ENCODE data around the gene CD74.

CD74 gene

DNA sequence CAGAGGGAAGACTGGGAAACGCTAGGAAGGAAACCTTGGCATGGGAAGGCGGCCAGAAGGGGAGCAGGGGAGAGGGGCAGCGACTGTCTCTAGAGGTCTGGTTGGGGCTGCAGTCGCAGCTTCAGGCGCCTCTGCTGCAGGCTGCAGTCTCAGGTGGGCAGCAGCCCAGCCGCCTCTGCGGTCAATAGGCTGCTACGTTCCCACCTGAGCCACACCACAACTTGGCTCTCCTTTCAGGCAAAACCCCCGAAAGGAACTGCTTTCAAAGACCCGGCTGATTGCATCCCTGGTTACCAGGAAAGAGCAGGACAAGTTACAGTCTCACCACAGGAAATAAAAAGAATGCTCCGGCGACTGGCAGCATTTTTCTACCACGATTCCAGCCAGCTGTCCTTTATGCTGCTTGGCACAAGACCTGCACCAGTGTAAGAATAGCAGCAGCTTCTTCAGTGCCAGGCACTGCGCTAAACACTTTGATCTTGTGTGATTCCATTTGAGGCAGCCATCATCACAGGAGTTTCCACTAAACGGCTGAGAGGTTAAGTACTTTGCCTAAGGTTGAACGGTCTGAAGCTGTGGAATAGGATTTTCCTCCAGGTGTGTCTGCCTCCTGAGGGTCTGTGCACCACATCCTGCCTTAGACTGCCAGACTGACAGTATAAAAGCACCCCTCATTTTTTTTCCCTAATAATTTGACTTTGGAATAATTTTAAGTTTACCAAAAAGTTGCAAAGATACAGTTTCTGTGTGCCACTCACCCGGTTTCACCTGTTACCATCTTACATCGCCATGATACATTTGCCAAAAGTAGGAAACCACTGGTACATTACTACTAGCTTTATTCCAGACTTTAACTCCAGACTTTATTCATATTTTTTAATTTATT lies 29.3 kb upstream of the CD74 start:
- 73% methylated on average over 18 of the region's 18 CpGs for WGBS, 2 experiments
- Histone ChIP-seq H3K4me3 (ENCODE audit: insufficient read depth, low read depth, low read length) (no peak overlapping the region), H3K27me3 (ENCODE audit: control insufficient read depth, insufficient read depth, low read length, poor library complexity, severe bottlenecking) (no peaks in the 10 kb centered on the region), H3K4me1 (ENCODE audit: control insufficient read depth, insufficient read depth, low read length) (no peaks in the 10 kb centered on the region), H3K9me3 (ENCODE audit: control insufficient read depth, low read length) (no peaks in the 10 kb centered on the region), H3K27ac (ENCODE audit: insufficient read depth, low read depth, low read length, poor library complexity, severe bottlenecking) (peak overlapping the region; percentile 38), H3K36me3 (ENCODE audit: control insufficient read depth, insufficient read depth, low read length) (peaks cover 33% of the 10 kb centered on the region)

- Histone ChIP-seq H3K27me3 (ENCODE audit: control insufficient read depth, insufficient read depth, low read length, poor library complexity, severe bottlenecking) (no peaks in the 10 kb centered on the region), H3K9me3 (ENCODE audit: control insufficient read depth, low read length) (no peaks in the 10 kb centered on the region), H3K27ac (ENCODE audit: insufficient read depth, low read depth, low read length, poor library complexity, severe bottlenecking) (no peak overlapping the region), H3K36me3 (ENCODE audit: control insufficient read depth, insufficient read depth, low read length) (peaks cover 25% of the 10 kb centered on the region), H3K4me3 (ENCODE audit: insufficient read depth, low read depth, low read length) (no peak overlapping the region), H3K4me1 (ENCODE audit: control insufficient read depth, insufficient read depth, low read length) (no peaks in the 10 kb centered on the region)
- 76 to 77% methylated on average over 12 of the region's 12 CpGs for WGBS, 2 experiments
These were observed 28.5 kb upstream of the CD74 start for GRCh38 chr5:150440948-150441812.

- H3K4me3 ChIP-seq (ENCODE audit: insufficient read depth, low read depth, low read length): no peak overlapping the region
- no peaks in the 10 kb centered on the region for H3K4me1 ChIP-seq (ENCODE audit: control insufficient read depth, insufficient read depth, low read length)
- peaks cover 4% of the 10 kb centered on the region for H3K36me3 ChIP-seq (ENCODE audit: control insufficient read depth, insufficient read depth, low read length)
- no peak overlapping the region for H3K27ac ChIP-seq (ENCODE audit: insufficient read depth, low read depth, low read length, poor library complexity, severe bottlenecking)
- no peaks in the 10 kb centered on the region for H3K9me3 ChIP-seq (ENCODE audit: control insufficient read depth, low read length)
- WGBS, 2 experiments: 48 to 50% methylated on average over 4 of the region's 4 CpGs
- no peaks in the 10 kb centered on the region for H3K27me3 ChIP-seq (ENCODE audit: control insufficient read depth, insufficient read depth, low read length, poor library complexity, severe bottlenecking)
These were observed 26.3 kb upstream of the CD74 start for GRCh38 chr5:150438873-150439546.

DNA sequence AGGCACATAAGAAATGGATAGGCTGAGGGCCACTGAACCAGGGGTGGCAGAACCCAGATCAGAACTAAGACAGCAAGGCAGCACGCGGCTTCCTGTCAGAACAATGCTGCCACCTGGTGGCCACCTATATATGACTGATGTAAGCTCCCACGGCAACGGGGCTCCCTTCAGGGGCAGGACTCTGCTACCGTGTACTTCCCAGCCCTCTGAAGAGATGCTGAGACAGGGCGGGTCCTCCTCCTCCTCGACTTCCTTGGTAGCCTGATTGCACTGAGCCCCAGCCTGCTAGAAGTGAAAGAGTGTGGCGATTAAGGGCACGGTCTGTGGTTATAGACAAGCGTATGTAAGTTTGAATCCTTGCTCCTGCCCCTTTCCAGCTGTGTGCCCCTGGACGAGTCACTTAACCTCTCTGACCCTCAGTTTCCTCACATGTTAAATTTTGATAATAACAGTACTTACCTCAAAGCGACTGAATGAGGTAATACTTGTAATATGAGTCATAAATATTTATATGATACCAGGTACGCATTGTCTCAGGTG lies 23.5 kb upstream of the CD74 start:
- Histone ChIP-seq H3K27me3 (ENCODE audit: control insufficient read depth, insufficient read depth, low read length, poor library complexity, severe bottlenecking) (no peaks in the 10 kb centered on the region), H3K9me3 (ENCODE audit: control insufficient read depth, low read length) (no peaks in the 10 kb centered on the region), H3K4me1 (ENCODE audit: control insufficient read depth, insufficient read depth, low read length) (no peaks in the 10 kb centered on the region), H3K4me3 (ENCODE audit: insufficient read depth, low read depth, low read length) (no peak overlapping the region), H3K36me3 (ENCODE audit: control insufficient read depth, insufficient read depth, low read length) (no peaks in the 10 kb centered on the region), H3K27ac (ENCODE audit: insufficient read depth, low read depth, low read length, poor library complexity, severe bottlenecking) (no peak overlapping the region)
- 30 to 33% methylated on average over 13 of the region's 13 CpGs for WGBS, 2 experiments

GRCh38 chr5:150434464-150434863 lies 21.8 kb upstream of the CD74 start:
- H3K9me3 ChIP-seq (ENCODE audit: control insufficient read depth, low read length): no peaks in the 10 kb centered on the region
- no peaks in the 10 kb centered on the region for H3K27me3 ChIP-seq (ENCODE audit: control insufficient read depth, insufficient read depth, low read length, poor library complexity, severe bottlenecking)
- H3K36me3 ChIP-seq (ENCODE audit: control insufficient read depth, insufficient read depth, low read length): no peaks in the 10 kb centered on the region
- H3K27ac ChIP-seq (ENCODE audit: insufficient read depth, low read depth, low read length, poor library complexity, severe bottlenecking): no peak overlapping the region
- no peak overlapping the region for H3K4me3 ChIP-seq (ENCODE audit: insufficient read depth, low read depth, low read length)
- H3K4me1 ChIP-seq (ENCODE audit: control insufficient read depth, insufficient read depth, low read length): no peaks in the 10 kb centered on the region
- 78 to 79% methylated on average over 6 of the region's 6 CpGs for WGBS, 2 experiments

DNA sequence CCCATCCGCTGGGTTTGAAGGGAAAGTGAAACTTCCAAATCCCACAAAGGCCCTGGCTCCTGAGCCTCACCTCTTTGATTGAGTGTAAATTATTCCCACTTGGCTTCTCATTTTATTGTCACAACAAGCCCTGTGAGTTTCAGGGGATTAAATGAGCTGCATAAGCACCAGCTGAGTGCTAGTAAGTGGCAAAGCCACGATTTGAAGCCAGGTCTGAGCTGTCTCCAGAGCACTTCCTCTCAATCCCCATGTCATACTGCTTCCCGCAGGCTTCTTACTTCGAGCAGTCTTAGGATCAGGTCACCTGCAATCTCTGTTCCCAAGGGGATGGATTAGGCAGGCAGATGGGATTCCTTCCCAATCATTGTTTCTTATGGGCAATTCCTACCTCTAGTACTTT lies 18.9 kb upstream of the CD74 start:
- no peak overlapping the region for H3K4me3 ChIP-seq (ENCODE audit: insufficient read depth, low read depth, low read length)
- 73 to 79% methylated on average over 4 of the region's 4 CpGs for WGBS, 2 experiments
- no peaks in the 10 kb centered on the region for H3K9me3 ChIP-seq (ENCODE audit: control insufficient read depth, low read length)
- no peaks in the 10 kb centered on the region for H3K27me3 ChIP-seq (ENCODE audit: control insufficient read depth, insufficient read depth, low read length, poor library complexity, severe bottlenecking)
- H3K4me1 ChIP-seq (ENCODE audit: control insufficient read depth, insufficient read depth, low read length): no peaks in the 10 kb centered on the region
- H3K36me3 ChIP-seq (ENCODE audit: control insufficient read depth, insufficient read depth, low read length): no peaks in the 10 kb centered on the region
- no peak overlapping the region for H3K27ac ChIP-seq (ENCODE audit: insufficient read depth, low read depth, low read length, poor library complexity, severe bottlenecking)

DNA sequence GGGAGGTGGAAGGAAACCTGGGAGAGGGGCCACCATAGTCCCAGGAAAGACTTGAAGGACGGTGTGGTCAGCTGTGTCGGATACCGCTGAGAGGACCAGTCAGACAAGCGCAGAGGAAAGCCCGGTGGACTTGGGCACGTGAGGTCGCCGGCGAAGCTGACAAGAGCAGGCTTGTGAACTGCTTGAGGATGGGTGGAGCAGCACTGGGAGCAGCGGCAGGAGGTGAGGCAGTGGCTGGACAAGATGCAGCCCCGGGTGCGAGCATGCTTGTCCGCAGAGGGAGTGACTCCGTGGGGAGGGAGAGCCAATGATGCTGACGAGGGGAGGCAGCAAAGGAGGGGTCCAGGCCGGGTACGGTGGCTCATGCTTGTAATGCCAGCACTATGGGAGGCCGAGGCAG lies 18.3 kb upstream of the CD74 start:
- no peaks in the 10 kb centered on the region for H3K4me1 ChIP-seq (ENCODE audit: control insufficient read depth, insufficient read depth, low read length)
- no peak overlapping the region for H3K4me3 ChIP-seq (ENCODE audit: insufficient read depth, low read depth, low read length)
- no peaks in the 10 kb centered on the region for H3K27me3 ChIP-seq (ENCODE audit: control insufficient read depth, insufficient read depth, low read length, poor library complexity, severe bottlenecking)
- whole genome bisulfite sequencing, 2 experiments: 91 to 92% methylated on average over 18 of the region's 18 CpGs
- H3K9me3 ChIP-seq (ENCODE audit: control insufficient read depth, low read length): no peaks in the 10 kb centered on the region
- no peaks in the 10 kb centered on the region for H3K36me3 ChIP-seq (ENCODE audit: control insufficient read depth, insufficient read depth, low read length)
- H3K27ac ChIP-seq (ENCODE audit: insufficient read depth, low read depth, low read length, poor library complexity, severe bottlenecking): no peak overlapping the region

- 92 to 94% methylated on average over 5 of the region's 5 CpGs for WGBS, 2 experiments
- H3K4me3 ChIP-seq (ENCODE audit: insufficient read depth, low read depth, low read length): no peak overlapping the region
- no peaks in the 10 kb centered on the region for H3K9me3 ChIP-seq (ENCODE audit: control insufficient read depth, low read length)
- no peak overlapping the region for H3K27ac ChIP-seq (ENCODE audit: insufficient read depth, low read depth, low read length, poor library complexity, severe bottlenecking)
- no peaks in the 10 kb centered on the region for H3K4me1 ChIP-seq (ENCODE audit: control insufficient read depth, insufficient read depth, low read length)
- H3K27me3 ChIP-seq (ENCODE audit: control insufficient read depth, insufficient read depth, low read length, poor library complexity, severe bottlenecking): no peaks in the 10 kb centered on the region
- no peaks in the 10 kb centered on the region for H3K36me3 ChIP-seq (ENCODE audit: control insufficient read depth, insufficient read depth, low read length)
These were observed 16.7 kb upstream of the CD74 start for GRCh38 chr5:150429410-150429873.

GRCh38 chr5:150428978-150429377 lies 16.3 kb upstream of the CD74 start:
- no peak overlapping the region for H3K27ac ChIP-seq (ENCODE audit: insufficient read depth, low read depth, low read length, poor library complexity, severe bottlenecking)
- no peaks in the 10 kb centered on the region for H3K9me3 ChIP-seq (ENCODE audit: control insufficient read depth, low read length)
- no peaks in the 10 kb centered on the region for H3K36me3 ChIP-seq (ENCODE audit: control insufficient read depth, insufficient read depth, low read length)
- WGBS, 2 experiments: 92 to 96% methylated on average over 5 of the region's 5 CpGs
- no peak overlapping the region for H3K4me3 ChIP-seq (ENCODE audit: insufficient read depth, low read depth, low read length)
- no peaks in the 10 kb centered on the region for H3K27me3 ChIP-seq (ENCODE audit: control insufficient read depth, insufficient read depth, low read length, poor library complexity, severe bottlenecking)
- no peaks in the 10 kb centered on the region for H3K4me1 ChIP-seq (ENCODE audit: control insufficient read depth, insufficient read depth, low read length)
